NB4 (cell line): ENCODE data around the gene ZNF391.

Source experiments
- CTCF ChIP-seq: IDR thresholded peaks from one replicate; pipeline ENCODE4 v1.5.1; 2012; ENCODE audit warnings: low read depth, low read length
- POLR2A ChIP-seq: IDR thresholded peaks from 2 replicates; pipeline ENCODE4 v1.6.1; 2011; ENCODE audit warnings: mild to moderate bottlenecking; ENCODE audit not compliant: insufficient read length; ENCODE audit errors: extremely low read depth

- TF ChIP-seq POLR2A: no peak
- TF ChIP-seq CTCF: no peak
Measured at GRCh38 chr6:27442932-27443331, 54.4 kb downstream of the ZNF391 start.
